PFSK-1 (cell line): ENCODE data around the gene NCOA1.

Experiments used
- FOXP2 ChIP-seq: optimal IDR thresholded peaks from 2 replicates; pipeline ENCODE3; 2011; ENCODE audit warnings: borderline replicate concordance, control low read depth, inconsistent platforms; ENCODE audit not compliant: insufficient read depth; ENCODE audit errors: extremely low read length, extremely low read depth
- POLR2AphosphoS5 ChIP-seq: IDR thresholded peaks from 2 replicates; pipeline ENCODE4 v1.6.1; 2012; ENCODE audit warnings: low read depth, mild to moderate bottlenecking, control low read depth, low read length, moderate library complexity
- SIN3A ChIP-seq: IDR thresholded peaks from 2 replicates; pipeline ENCODE4 v1.6.1; 2012; ENCODE audit warnings: mild to moderate bottlenecking, low read length, moderate library complexity, borderline replicate concordance; ENCODE audit not compliant: insufficient read depth
- TAF1 ChIP-seq: IDR thresholded peaks from 2 replicates; pipeline ENCODE4 v1.6.1; 2012; ENCODE audit warnings: low read length, control low read depth, borderline replicate concordance; ENCODE audit not compliant: insufficient read depth
- TF ChIP-seq, protein P1 (sequence below), 2 experiments: IDR thresholded peaks; 2 replicates each; pipeline versions ENCODE4 v1.6.1 to v1.8.0; 2011 to 2012; ENCODE audit warnings: low read depth in 2 of 2, low read length in 2 of 2, control low read depth in 1 of 2, inconsistent platforms in 1 of 2, mild to moderate bottlenecking in 1 of 2, moderate library complexity in 1 of 2; ENCODE audit not compliant: insufficient read depth in 1 of 2

NCOA1 gene

DNA sequence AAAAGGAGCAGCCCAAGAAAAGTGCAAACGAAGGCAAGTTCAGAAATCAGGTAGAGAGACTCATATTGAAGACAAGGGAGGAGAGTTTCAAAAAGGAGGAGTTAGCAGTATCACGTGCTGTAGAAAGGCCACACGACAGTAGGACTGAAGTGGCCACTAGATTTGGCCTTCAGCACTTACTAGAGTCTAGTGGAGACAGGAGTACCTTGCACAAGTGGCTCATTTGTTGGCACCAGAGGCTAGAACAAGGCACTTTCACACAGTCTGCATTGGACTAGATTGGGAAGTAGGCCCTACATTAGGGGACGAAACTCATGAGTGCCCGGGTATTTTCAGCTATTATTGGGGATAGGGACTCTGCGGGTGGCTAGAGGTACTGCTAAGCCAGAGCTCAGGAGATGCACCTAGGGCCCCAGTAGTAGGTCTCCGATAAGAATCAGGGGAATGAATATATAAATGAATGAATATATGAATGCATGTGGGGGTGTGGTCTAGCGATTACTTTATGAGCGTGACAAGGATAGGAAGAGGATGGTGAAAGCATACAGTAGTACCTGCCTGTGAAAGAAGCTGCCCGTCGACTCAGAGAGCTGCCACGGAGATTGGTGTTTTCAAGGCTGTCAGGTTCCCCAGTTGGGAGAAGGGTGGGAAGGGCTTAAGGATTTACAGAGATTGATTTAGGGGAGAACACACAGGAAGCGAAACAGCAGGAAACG is 1.4 kb upstream of the NCOA1 start:
- TF ChIP-seq, protein P1, sequence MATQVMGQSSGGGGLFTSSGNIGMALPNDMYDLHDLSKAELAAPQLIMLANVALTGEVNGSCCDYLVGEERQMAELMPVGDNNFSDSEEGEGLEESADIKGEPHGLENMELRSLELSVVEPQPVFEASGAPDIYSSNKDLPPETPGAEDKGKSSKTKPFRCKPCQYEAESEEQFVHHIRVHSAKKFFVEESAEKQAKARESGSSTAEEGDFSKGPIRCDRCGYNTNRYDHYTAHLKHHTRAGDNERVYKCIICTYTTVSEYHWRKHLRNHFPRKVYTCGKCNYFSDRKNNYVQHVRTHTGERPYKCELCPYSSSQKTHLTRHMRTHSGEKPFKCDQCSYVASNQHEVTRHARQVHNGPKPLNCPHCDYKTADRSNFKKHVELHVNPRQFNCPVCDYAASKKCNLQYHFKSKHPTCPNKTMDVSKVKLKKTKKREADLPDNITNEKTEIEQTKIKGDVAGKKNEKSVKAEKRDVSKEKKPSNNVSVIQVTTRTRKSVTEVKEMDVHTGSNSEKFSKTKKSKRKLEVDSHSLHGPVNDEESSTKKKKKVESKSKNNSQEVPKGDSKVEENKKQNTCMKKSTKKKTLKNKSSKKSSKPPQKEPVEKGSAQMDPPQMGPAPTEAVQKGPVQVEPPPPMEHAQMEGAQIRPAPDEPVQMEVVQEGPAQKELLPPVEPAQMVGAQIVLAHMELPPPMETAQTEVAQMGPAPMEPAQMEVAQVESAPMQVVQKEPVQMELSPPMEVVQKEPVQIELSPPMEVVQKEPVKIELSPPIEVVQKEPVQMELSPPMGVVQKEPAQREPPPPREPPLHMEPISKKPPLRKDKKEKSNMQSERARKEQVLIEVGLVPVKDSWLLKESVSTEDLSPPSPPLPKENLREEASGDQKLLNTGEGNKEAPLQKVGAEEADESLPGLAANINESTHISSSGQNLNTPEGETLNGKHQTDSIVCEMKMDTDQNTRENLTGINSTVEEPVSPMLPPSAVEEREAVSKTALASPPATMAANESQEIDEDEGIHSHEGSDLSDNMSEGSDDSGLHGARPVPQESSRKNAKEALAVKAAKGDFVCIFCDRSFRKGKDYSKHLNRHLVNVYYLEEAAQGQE (IDR thresholded peaks at IDR 0.05; ENCODE audit: insufficient read depth in 1 of 2, low read depth in 2 of 2, low read length in 2 of 2), result no peak

DNA sequence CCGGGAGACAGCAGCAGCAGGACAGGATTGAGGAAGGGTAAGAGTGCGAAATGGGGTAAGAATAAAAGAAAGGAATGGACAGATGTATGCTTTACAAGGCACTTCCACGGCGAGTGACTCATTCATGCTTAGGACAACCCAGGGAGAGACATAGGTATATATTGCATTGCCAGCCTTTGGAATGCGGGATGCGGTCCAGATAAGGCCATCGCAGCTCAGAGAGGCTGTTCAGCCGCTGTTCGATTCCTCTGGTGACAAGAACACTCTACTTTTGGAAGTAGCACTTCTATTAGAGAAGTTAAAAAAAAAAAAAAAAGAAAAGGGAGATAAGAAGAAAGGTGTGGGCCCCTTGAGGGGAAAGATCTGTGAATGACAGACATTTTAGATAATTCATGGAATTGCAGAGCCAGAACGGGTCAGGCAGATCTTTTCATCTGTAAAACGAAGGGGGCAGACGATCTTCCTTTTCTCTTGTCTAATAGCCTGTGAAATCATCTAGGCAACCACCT is 819 bp upstream of the NCOA1 start:
- TF ChIP-seq, protein P1 (IDR thresholded peaks at IDR 0.05; ENCODE audit: insufficient read depth in 1 of 2, low read depth in 2 of 2, low read length in 2 of 2), result no peak
- TF ChIP-seq POLR2AphosphoS5 (no peak), TAF1 (no peak), SIN3A (no peak), FOXP2 (no peak)

DNA sequence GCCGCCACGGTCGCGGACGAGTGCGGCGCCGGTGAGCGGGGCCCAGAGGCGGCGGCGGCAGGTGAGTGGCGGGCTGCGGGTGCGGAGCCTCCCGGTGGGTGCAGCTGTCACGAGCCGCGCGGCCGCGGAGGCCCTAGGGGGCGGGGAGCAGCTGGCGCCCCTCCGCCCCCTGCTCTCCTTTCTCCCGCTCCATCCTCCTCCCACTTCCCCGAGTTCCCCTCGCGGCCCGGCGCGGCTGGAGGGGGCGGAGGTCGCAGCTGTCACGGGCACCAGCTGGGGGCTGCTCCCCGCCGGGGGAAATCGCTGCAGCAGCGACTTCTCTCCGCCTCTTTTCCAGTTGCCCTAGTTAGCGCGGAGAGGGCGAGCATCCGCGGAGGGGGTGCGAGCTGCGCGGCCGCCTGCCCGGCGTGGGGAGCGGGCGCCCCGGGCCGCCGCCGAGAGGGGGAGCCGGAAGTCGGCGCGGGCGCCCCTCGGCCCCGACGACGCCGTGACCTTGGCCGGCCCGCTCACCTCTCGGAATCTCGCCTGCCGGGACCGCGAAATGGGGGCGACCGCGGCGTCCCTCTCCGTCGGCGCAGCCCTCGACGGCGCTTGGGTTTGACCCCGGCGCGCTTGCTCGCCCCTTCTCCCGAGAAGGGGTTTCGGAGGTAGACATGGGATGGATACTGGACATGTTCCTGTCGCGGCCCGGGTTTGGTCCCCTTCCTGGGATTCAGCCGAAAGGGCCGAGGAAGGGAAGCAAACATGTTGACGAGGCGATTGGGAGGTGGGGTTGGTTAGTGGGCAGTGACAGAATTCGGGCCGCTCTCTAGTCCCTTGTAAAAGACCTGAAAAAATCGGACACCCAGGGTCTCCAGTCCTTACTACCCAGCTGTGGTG is 727 bp downstream of the NCOA1 start:
- peak; percentile 74; the same call in 1 of the 2 replicates for TF ChIP-seq SIN3A
- TF ChIP-seq TAF1, result no peak

DNA sequence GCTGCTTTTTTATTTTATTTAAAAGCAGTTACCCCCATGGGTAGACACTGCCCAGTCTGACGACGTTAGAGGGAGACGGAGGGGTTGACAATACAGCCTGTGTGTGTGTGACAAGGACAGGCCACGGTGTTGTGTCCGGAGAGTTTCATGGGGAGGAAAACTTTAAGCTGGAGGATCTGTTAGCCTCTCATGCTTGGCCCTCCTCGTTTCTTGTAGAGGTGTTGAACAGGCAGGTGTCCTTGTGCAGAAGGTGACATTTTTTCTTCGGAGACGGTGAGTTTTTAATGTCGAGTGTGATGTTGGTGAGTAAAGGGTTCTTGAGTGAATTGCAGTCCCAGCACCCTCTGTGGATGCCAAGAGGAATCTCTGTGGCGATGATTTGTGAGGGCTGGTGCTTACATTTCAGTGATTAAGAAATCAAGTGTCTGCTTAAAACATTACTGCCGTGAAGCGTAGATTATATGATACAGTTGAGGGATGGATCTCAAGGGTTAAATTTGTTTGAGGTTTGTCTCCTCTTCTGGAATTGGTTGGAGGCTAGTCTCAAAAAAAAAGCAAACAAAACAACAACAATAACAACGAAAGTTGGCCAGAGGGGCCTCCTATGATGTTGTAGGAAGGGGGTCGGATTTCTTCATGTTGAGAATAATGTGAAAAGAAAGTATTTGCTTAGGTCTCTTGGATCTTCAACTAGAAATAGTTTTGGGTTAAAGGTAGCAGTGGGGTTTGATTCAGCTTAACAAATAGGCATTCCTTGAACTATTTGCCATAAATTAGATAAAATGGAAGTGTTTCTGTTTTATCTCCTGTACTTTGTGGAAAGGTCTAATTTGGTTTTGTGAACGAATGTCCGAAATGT is 1.6 kb downstream of the NCOA1 start:
- TF ChIP-seq, protein P1 (IDR thresholded peaks at IDR 0.05; ENCODE audit: insufficient read depth in 1 of 2, low read depth in 2 of 2, low read length in 2 of 2), result no peak
- no peak for TF ChIP-seq SIN3A
- no peak for TF ChIP-seq FOXP2
- no peak for TF ChIP-seq TAF1
- TF ChIP-seq POLR2AphosphoS5, result no peak

DNA sequence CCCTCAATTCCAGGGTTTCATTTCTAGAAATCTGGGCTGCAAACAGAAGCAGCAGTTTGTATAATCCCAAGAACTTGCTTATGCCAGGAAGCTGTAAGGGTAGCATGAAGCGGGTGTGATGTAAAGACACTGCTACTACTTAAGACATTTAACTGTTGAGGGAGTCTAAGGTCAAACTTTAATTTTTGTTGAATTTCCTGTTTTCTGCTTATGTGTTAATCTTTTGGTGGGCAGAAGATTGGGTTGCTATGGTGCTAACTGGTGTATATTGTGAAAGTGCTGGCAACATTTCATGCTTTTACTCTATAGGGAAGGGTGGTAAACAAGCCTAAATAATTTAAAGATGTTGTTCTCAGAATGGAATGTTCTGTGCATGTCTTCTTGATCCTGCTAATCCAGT is 2.7 kb downstream of the NCOA1 start:
- TF ChIP-seq, protein P1 (IDR thresholded peaks at IDR 0.05; ENCODE audit: insufficient read depth in 1 of 2, low read depth in 2 of 2, low read length in 2 of 2), result no peak
- TF ChIP-seq POLR2AphosphoS5 (no peak), FOXP2 (no peak), SIN3A (no peak), TAF1 (no peak)
